IMR-90 (cell line): ENCODE results near the gene FAM32A. TPM values are rescaled to one million over a fixed set of nuclear protein-coding genes. Genes with fewer than 3 reads are reported as not detected.
A peak's percentile ranks its signal among the peaks of the same experiment; 100 is the strongest.

Experiments
- ATAC-seq: fragments of 200-7000 bp; cut with Tn5 transposase; 2 replicates; pipeline ENCODE4 v1.9.1; 2020; ENCODE audit warnings: low read depth, mild to moderate bottlenecking, moderate library complexity
- BruUV-seq: library from RNA; stranded (reverse); fragments of 400-500 nt; replicated peaks from 2 replicates; lab custom pipeline; 2021; lab: Mats Ljungman, UMichigan
- CTCF ChIA-PET: fragments of 300-600 bp; formaldehyde crosslinking; extraction: SDS; loops from one replicate; lab custom pipeline; 2021; ENCODE audit warnings: antibody characterized with exemption; lab: Yijun Ruan, JAX
- POLR2A ChIA-PET: fragments of 300-600 bp; sonication (Branson Sonifier 250); formaldehyde crosslinking; loops from one replicate; lab custom pipeline; 2022; ENCODE audit warnings: antibody characterized with exemption; ENCODE audit not compliant: unreplicated experiment; lab: Charles Lee
- DNase-seq: peaks from one replicate; pipeline ENCODE4 v3.0.0; 2013
- H2AFZ ChIP-seq: replicated peaks from 2 replicates; pipeline ENCODE3; 2013; ENCODE audit warnings: low read length, mild to moderate bottlenecking; ENCODE audit not compliant: poor library complexity
- H2AK5ac ChIP-seq: 2 replicates; pipeline ENCODE4 v1.6.1; 2013; ENCODE audit warnings: low read depth, low read length, inconsistent platforms
- H2AK9ac ChIP-seq: replicated peaks from 2 replicates; pipeline ENCODE3; 2013; ENCODE audit warnings: mild to moderate bottlenecking, low read depth, low read length, moderate library complexity; ENCODE audit not compliant: poor library complexity
- H2BK120ac ChIP-seq: 2 replicates; pipeline ENCODE4 v1.6.1; 2013; ENCODE audit warnings: low read depth, low read length, inconsistent platforms
- H2BK15ac ChIP-seq: 3 replicates; pipeline ENCODE4 v1.6.1; 2013; ENCODE audit warnings: low read depth, low read length, inconsistent platforms
- H2BK20ac ChIP-seq: 2 replicates; pipeline ENCODE4 v1.6.1; 2013; ENCODE audit warnings: low read depth, mild to moderate bottlenecking, inconsistent platforms, low read length, moderate library complexity
- H2BK5ac ChIP-seq: 2 replicates; pipeline ENCODE4 v1.6.1; 2013; ENCODE audit warnings: mild to moderate bottlenecking, low read depth, low read length, inconsistent platforms; ENCODE audit not compliant: poor library complexity, severe bottlenecking
- H3K14ac ChIP-seq: replicated peaks from 2 replicates; pipeline ENCODE4 v1.6.1; 2013; ENCODE audit warnings: low read depth, low read length, inconsistent platforms
- H3K18ac ChIP-seq: 2 replicates; pipeline ENCODE4 v1.6.1; 2013; ENCODE audit warnings: low read depth, low read length, control low read depth
- H3K23ac ChIP-seq: 2 replicates; pipeline ENCODE4 v1.6.1; 2013; ENCODE audit warnings: low read depth, low read length, inconsistent platforms
- H3K27ac ChIP-seq: 2 replicates; pipeline ENCODE4 v1.5.1; 2013; ENCODE audit warnings: mild to moderate bottlenecking, control low read depth, low read length; ENCODE audit not compliant: insufficient read depth
- H3K27me3 ChIP-seq: 2 replicates; pipeline ENCODE4 v1.6.1; 2013; ENCODE audit warnings: low read length; ENCODE audit not compliant: control insufficient read depth, insufficient read depth
- H3K36me3 ChIP-seq: 2 replicates; pipeline ENCODE4 v1.6.1; 2013; ENCODE audit warnings: low read length, mixed read lengths; ENCODE audit not compliant: control insufficient read depth, insufficient read depth
- H3K4ac ChIP-seq: 2 replicates; pipeline ENCODE4 v1.6.1; 2013; ENCODE audit warnings: low read depth, low read length, inconsistent platforms
- H3K4me1 ChIP-seq: 2 replicates; pipeline ENCODE4 v1.6.1; 2013; ENCODE audit warnings: low read length, mixed read lengths; ENCODE audit not compliant: control insufficient read depth, insufficient read depth
- H3K4me2 ChIP-seq: 2 replicates; pipeline ENCODE4 v1.6.1; 2013; ENCODE audit warnings: low read depth, mild to moderate bottlenecking, control low read depth, low read length, moderate library complexity
- H3K4me3 ChIP-seq: 2 replicates; pipeline ENCODE4 v1.5.1; 2013; ENCODE audit warnings: low read depth, mild to moderate bottlenecking, control low read depth, low read length, moderate library complexity; ENCODE audit not compliant: insufficient read depth
- H3K56ac ChIP-seq: 2 replicates; pipeline ENCODE4 v1.6.1; 2013; ENCODE audit warnings: low read length, inconsistent platforms; ENCODE audit not compliant: insufficient read depth; ENCODE audit errors: extremely low read depth
- H3K79me1 ChIP-seq, 2 experiments: 2 replicates each; pipeline ENCODE4 v1.6.1; 2013; ENCODE audit warnings: low read length in 2 of 2, inconsistent platforms in 1 of 2, low read depth in 1 of 2
- H3K9ac ChIP-seq: 2 replicates; pipeline ENCODE4 v1.6.1; 2013; ENCODE audit warnings: low read depth, low read length, control low read depth
- H3K9me1 ChIP-seq: 2 replicates; pipeline ENCODE4 v1.6.1; 2013; ENCODE audit warnings: low read length, inconsistent platforms; ENCODE audit not compliant: insufficient read depth
- H3K9me3 ChIP-seq: 2 replicates; pipeline ENCODE4 v1.6.1; 2013; ENCODE audit warnings: low read length; ENCODE audit not compliant: control insufficient read depth, insufficient read depth
- H4K20me1 ChIP-seq: 2 replicates; pipeline ENCODE4 v1.6.1; 2013; ENCODE audit warnings: low read length, inconsistent platforms; ENCODE audit not compliant: insufficient read depth
- H4K5ac ChIP-seq: 2 replicates; pipeline ENCODE4 v1.6.1; 2013; ENCODE audit warnings: mild to moderate bottlenecking, low read depth, low read length, control low read depth
- H4K8ac ChIP-seq, 2 experiments: 2 replicates each; pipeline ENCODE4 v1.6.1; 2013; ENCODE audit warnings: low read depth in 2 of 2, low read length in 2 of 2, control low read depth in 1 of 2, inconsistent platforms in 1 of 2
- H4K91ac ChIP-seq: 2 replicates; pipeline ENCODE4 v1.6.1; 2013; ENCODE audit warnings: low read depth, low read length, inconsistent platforms; ENCODE audit not compliant: insufficient read depth
- BHLHE40 ChIP-seq: fragments of 150-350 bp; IDR thresholded peaks from 2 replicates; pipeline ENCODE4 v1.6.1; 2016; ENCODE audit warnings: mild to moderate bottlenecking, low read depth, low read length
- CEBPB ChIP-seq: IDR thresholded peaks from 2 replicates; pipeline ENCODE4 v1.6.1; 2012; ENCODE audit warnings: low read depth, low read length, improper control_type of control experiment
- CHD1 ChIP-seq: IDR thresholded peaks from 2 replicates; pipeline ENCODE4 v1.6.1; 2012; ENCODE audit warnings: low read depth, low read length, improper control_type of control experiment
- ELK1 ChIP-seq: fragments of 150-350 bp; IDR thresholded peaks from 2 replicates; pipeline ENCODE4 v1.6.1; 2016; ENCODE audit warnings: low read depth, mild to moderate bottlenecking, low read length, moderate library complexity, borderline replicate concordance
- FOS ChIP-seq: fragments of 150-350 bp; IDR thresholded peaks from 2 replicates; pipeline ENCODE4 v1.6.1; 2016; ENCODE audit warnings: low read depth, low read length
- MAZ ChIP-seq: IDR thresholded peaks from 2 replicates; pipeline ENCODE4 v1.6.1; 2012; ENCODE audit warnings: low read depth, mild to moderate bottlenecking, low read length, improper control_type of control experiment, moderate library complexity, borderline replicate concordance
- MXI1 ChIP-seq: IDR thresholded peaks from 2 replicates; pipeline ENCODE4 v1.6.1; 2012; ENCODE audit warnings: low read depth, mild to moderate bottlenecking, low read length, moderate library complexity, borderline replicate concordance
- RCOR1 ChIP-seq: IDR thresholded peaks from 2 replicates; pipeline ENCODE4 v1.6.1; 2012; ENCODE audit warnings: mild to moderate bottlenecking, low read length, improper control_type of control experiment; ENCODE audit not compliant: insufficient replicate concordance
- RFX5 ChIP-seq: IDR thresholded peaks from 2 replicates; pipeline ENCODE4 v1.8.0; 2012; ENCODE audit warnings: low read depth, mild to moderate bottlenecking, low read length, moderate library complexity
- SMC3 ChIP-seq: fragments of 150-350 bp; IDR thresholded peaks from 2 replicates; pipeline ENCODE4 v1.6.1; 2016; ENCODE audit warnings: low read depth, mild to moderate bottlenecking, antibody characterized with exemption, low read length, moderate library complexity
- USF2 ChIP-seq: fragments of 150-350 bp; IDR thresholded peaks from 2 replicates; pipeline ENCODE4 v1.6.1; 2017; ENCODE audit warnings: mild to moderate bottlenecking, antibody characterized with exemption, low read length, low read depth
- WGBS, 2 experiments: methylation state at CpG; one replicate each; pipeline versions ENCODE4 v1.1.5 to v1.1.7; 2013; ENCODE audit warnings: missing lambda C conversion rate in 2 of 2; ENCODE audit not compliant: insufficient read length in 1 of 2; ENCODE audit errors: extremely low coverage in 2 of 2; 5-methylcytosine and 5-hydroxymethylcytosine counted together
- dilution Hi-C: fragments of 300-500 bp; cut with HindIII; formaldehyde crosslinking; loops from one replicate; pipeline ENCODE4 v1.14.3; 2018; ENCODE audit warnings: low sequenced_read_pairs; ENCODE audit not compliant: unreplicated experiment
- in situ Hi-C: fragments of 300-500 bp; cut with MboI; formaldehyde crosslinking; loops from 3 replicates; pipeline ENCODE4 v1.14.3; 2019; ENCODE audit warnings: low sequenced_read_pairs, inconsistent platforms, mixed read lengths
- intact Hi-C: fragments of 100-400 bp; cut with micrococcal nuclease; formaldehyde crosslinking; loops from 2 replicates; pipeline ENCODE4 v1.10.0; 2022
- polyA plus RNA-seq, 3 experiments: library from polyadenylated mRNA; depleted of rRNA; stranded (reverse); fragments of >200 nt; gene quantifications; 2 replicates each; pipeline ENCODE4 v1.2.3, GENCODE V29; 2012; ENCODE audit warnings: low replicate concordance in 1 of 3
- total RNA-seq: library from RNA; depleted of rRNA; stranded (reverse); fragments of >200 nt; gene quantifications from 2 replicates; pipeline ENCODE4 v1.2.3, GENCODE V29; 2012

FAM32A gene
- total and polyA plus RNA-seq, 2 of the 4 experiments (the other 2 are of a cell fraction), result 99.5 to 130 TPM

GRCh38 chr19:16197622-16198369, 12.6 kb downstream of the FAM32A start, which contains the start of gene AP1M1 (continued):
- TF ChIP-seq RFX5 (no peak), FOS (no peak), MXI1 (peak; percentile 35; the same call in 1 of the 2 replicates)

GRCh38 chr19:16198370-16198651, 13.1 kb downstream of the FAM32A start:
- Histone ChIP-seq H2AFZ (peak overlapping the region; percentile 91), H3K18ac (no peak overlapping the region), H4K20me1 (peaks cover 46% of the 10 kb centered on the region), H3K9me3 (no peaks in the 10 kb centered on the region), H3K4me3 (peak overlapping the region; percentile 94), H2BK120ac (no peak overlapping the region; the same call in 1 of the 2 replicates), H2AK9ac (peak overlapping the region; percentile 100), H4K5ac (peak overlapping the region; percentile 14; the same call in 1 of the 2 replicates), H3K4ac (peak overlapping the region; percentile 97), H2BK15ac (no peak overlapping the region; the same call in 2 of the 3 replicates), H3K56ac (peak overlapping the region; percentile 89), H3K9me1 (peaks cover 27% of the 10 kb centered on the region), H3K36me3 (peaks cover 27% of the 10 kb centered on the region), H2BK20ac (no peak overlapping the region), H3K27me3 (no peaks in the 10 kb centered on the region), H3K4me1 (peaks cover 11% of the 10 kb centered on the region), H3K14ac (peak overlapping the region; percentile 71), H2AK5ac (peak overlapping the region; percentile 66), H3K4me2 (peak overlapping the region; percentile 98), H2BK5ac (peak overlapping the region; percentile 97), H3K79me1 (peaks cover 12 to 50% of the 10 kb centered on the region in 2 experiments; a peak in 3 of 4 replicates), H3K23ac (peak overlapping the region; percentile 96), H3K27ac (peak overlapping the region; percentile 97), H4K91ac (peak overlapping the region; percentile 35), H4K8ac (peak overlapping the region; percentile 71 to 98; a peak in 2 of 4 replicates), H3K9ac (peak overlapping the region; percentile 96)
- ATAC-seq (peak; percentile 1; the same call in 1 of the 2 replicates), DNase-seq (no peak)
- dilution Hi-C loops (no loop called here), intact Hi-C loops (loop anchor here (5.0 kb wide), 1 partner anchor 121 kb away; the partner anchor contains the start of gene TPM4), in situ Hi-C loops (loop anchor here (25.0 kb wide), 4 partner anchors 361 to 1086 kb away; partner anchors contain the start of genes AKAP8L, CYP4F3 and SYDE1)
- ChIA-PET CTCF (no interaction called here), POLR2A (no interaction called here)
- 0% methylated on average over 9 of the region's 18 CpGs; no CpG with 5 or more reads in 1 of the 2 experiments for WGBS, 2 experiments
- BruUV-seq, result no TSS peak
- no peak for TF ChIP-seq ELK1
- TF ChIP-seq CHD1, result no peak
- no peak for TF ChIP-seq FOS
- TF ChIP-seq SMC3, result no peak
- TF ChIP-seq CEBPB, result no peak
- no peak for TF ChIP-seq MAZ
- TF ChIP-seq MXI1, result no peak
- no peak for TF ChIP-seq USF2
- TF ChIP-seq RCOR1, result no peak
- no peak for TF ChIP-seq RFX5
- no peak for TF ChIP-seq BHLHE40
